GM23338 (cell line): Measurements from ENCODE around the gene OR12D2. TPM values are rescaled to one million over a fixed set of nuclear protein-coding genes. Genes with fewer than 3 reads are reported as not detected.

Source experiments
- ATAC-seq: fragments of 200-7000 bp; cut with Tn5 transposase; 3 replicates; pipeline ENCODE4 v1.9.1; 2020
- DNase-seq: peaks from one replicate; pipeline ENCODE4 v3.0.0-alpha.2; 2015; ENCODE audit warnings: low spot score
- H2AFZ ChIP-seq: fragments of 200-600 bp; sonication (generic); 2 replicates; pipeline ENCODE4 v1.8.0; 2016; ENCODE audit warnings: antibody characterized with exemption, mild to moderate bottlenecking, moderate library complexity
- H3F3A ChIP-seq: fragments of 200-600 bp; sonication (generic); replicated peaks from 2 replicates; pipeline ENCODE4 v1.8.0; 2017; ENCODE audit warnings: antibody characterized with exemption, mixed run types, low read depth
- H3K27ac ChIP-seq: fragments of 200-600 bp; sonication (generic); 2 replicates; pipeline ENCODE4 v1.6.1; 2016; ENCODE audit warnings: low read depth
- H3K27me3 ChIP-seq: fragments of 200-600 bp; sonication (generic); 2 replicates; pipeline ENCODE4 v1.8.0; 2016; ENCODE audit warnings: mild to moderate bottlenecking, mixed run types, moderate library complexity; ENCODE audit not compliant: insufficient read depth
- H3K36me3 ChIP-seq: fragments of 200-600 bp; sonication (generic); 2 replicates; pipeline ENCODE4 v1.8.0; 2016; ENCODE audit warnings: mild to moderate bottlenecking; ENCODE audit not compliant: insufficient read depth
- H3K4me1 ChIP-seq: fragments of 200-600 bp; sonication (generic); 2 replicates; pipeline ENCODE4 v1.8.0; 2016; ENCODE audit warnings: mild to moderate bottlenecking, moderate library complexity; ENCODE audit not compliant: insufficient read depth
- H3K4me2 ChIP-seq: fragments of 200-600 bp; sonication (generic); 2 replicates; pipeline ENCODE4 v1.7.1; 2017; ENCODE audit warnings: mixed run types
- H3K4me3 ChIP-seq: fragments of 200-600 bp; sonication (generic); 2 replicates; pipeline ENCODE4 v1.6.1; 2016; ENCODE audit warnings: mixed run types
- H3K79me2 ChIP-seq: fragments of 200-600 bp; sonication (generic); replicated peaks from 2 replicates; pipeline ENCODE4 v1.8.0; 2017; ENCODE audit warnings: mild to moderate bottlenecking; ENCODE audit not compliant: insufficient read depth
- H3K9me2 ChIP-seq: fragments of 200-600 bp; sonication (generic); 2 replicates; pipeline ENCODE4 v1.8.0; 2017; ENCODE audit not compliant: insufficient read depth
- H4K20me1 ChIP-seq: fragments of 200-600 bp; sonication (generic); replicated peaks from 2 replicates; pipeline ENCODE4 v1.8.0; 2017; ENCODE audit warnings: mild to moderate bottlenecking; ENCODE audit not compliant: insufficient read depth
- H3K27ac Mint-ChIP-seq: 2 replicates; pipeline ENCODE4 v1.8.0; 2020; ENCODE audit warnings: inconsistent platforms, mild to moderate bottlenecking, moderate library complexity, mixed read lengths
- H3K27me3 Mint-ChIP-seq: 3 replicates; pipeline ENCODE4 v1.8.0; 2022; ENCODE audit warnings: low read depth, mild to moderate bottlenecking, moderate library complexity, mixed read lengths, inconsistent platforms; ENCODE audit not compliant: insufficient read depth, poor library complexity
- H3K36me3 Mint-ChIP-seq: 3 replicates; pipeline ENCODE4 v1.8.0; 2021; ENCODE audit warnings: low read depth, mild to moderate bottlenecking, inconsistent platforms, moderate library complexity, mixed read lengths
- H3K4me1 Mint-ChIP-seq: 3 replicates; pipeline ENCODE4 v1.8.0; 2020; ENCODE audit warnings: mild to moderate bottlenecking, inconsistent platforms, mixed read lengths
- H3K4me3 Mint-ChIP-seq: 3 replicates; pipeline ENCODE4 v1.8.0; 2021; ENCODE audit warnings: moderate library complexity, mild to moderate bottlenecking, inconsistent platforms, mixed read lengths
- H3K9me3 Mint-ChIP-seq: 3 replicates; pipeline ENCODE4 v1.8.0; 2020; ENCODE audit warnings: moderate library complexity, mild to moderate bottlenecking, inconsistent platforms, mixed read lengths
- CREB1 ChIP-seq: fragments of 250-450 bp; sonication (Bioruptor Pico); IDR thresholded peaks from 2 replicates; pipeline ENCODE4 v1.5.0; 2020; ENCODE audit warnings: low read depth, mild to moderate bottlenecking, moderate library complexity
- ETS1 ChIP-seq: IDR thresholded peaks from 2 replicates; pipeline ENCODE4 v1.6.1; 2016; ENCODE audit warnings: antibody characterized with exemption
- EZH2 ChIP-seq: fragments of 200-600 bp; sonication (generic); IDR thresholded peaks from one replicate; pipeline ENCODE4 v1.8.0; 2017; ENCODE audit warnings: antibody characterized with exemption, mild to moderate bottlenecking, low read depth; ENCODE audit not compliant: unreplicated experiment
- NANOG ChIP-seq: IDR thresholded peaks from 2 replicates; pipeline ENCODE4 v1.6.1; 2016; ENCODE audit warnings: antibody characterized with exemption, borderline replicate concordance
- STAT1 ChIP-seq: IDR thresholded peaks from one replicate; pipeline ENCODE4 v1.6.1; 2016; ENCODE audit warnings: antibody characterized with exemption; ENCODE audit not compliant: unreplicated experiment
- ZNF114 ChIP-seq: fragments of 250-450 bp; sonication (Bioruptor Pico); IDR thresholded peaks from 2 replicates; pipeline ENCODE4 v1.5.0; 2020; ENCODE audit warnings: mild to moderate bottlenecking, moderate library complexity
- ZNF331 ChIP-seq: fragments of 250-450 bp; sonication (Bioruptor Pico); IDR thresholded peaks from 2 replicates; pipeline ENCODE4 v1.5.0; 2020; ENCODE audit warnings: low read depth, mild to moderate bottlenecking, moderate library complexity
- ZNF462 ChIP-seq: fragments of 250-450 bp; sonication (Bioruptor Pico); IDR thresholded peaks from 2 replicates; pipeline ENCODE4 v1.5.0; 2020; ENCODE audit warnings: mild to moderate bottlenecking, moderate library complexity
- polyA plus RNA-seq: library from polyadenylated mRNA; unstranded; fragments of >200 nt; fragmentation: Nextera tagmentation; extraction: Ambion mirVana; gene quantifications from 2 replicates; pipeline ENCODE4 v1.2.1, GENCODE V29; 2016
- total RNA-seq: library from RNA; depleted of rRNA; stranded (reverse); fragments of >200 nt; shearing (Covaris generic); gene quantifications from 2 replicates; pipeline ENCODE4 v1.2.3, GENCODE V29; 2014
- TF ChIP-seq, protein P1 (sequence below), 2 experiments: fragments of 200-600 bp in 1 of 2; sonication (generic) in 1 of 2; conservative IDR thresholded peaks; 2 replicates each; pipeline versions ENCODE4 v1.5.1 to v1.6.1; 2016 to 2017; ENCODE audit warnings: antibody characterized with exemption in 2 of 2, low read depth in 2 of 2, mild to moderate bottlenecking in 2 of 2, moderate library complexity in 1 of 2

OR12D2 gene
- total and polyA plus RNA-seq, 2 experiments from 2014 or later, result not detected

DNA sequence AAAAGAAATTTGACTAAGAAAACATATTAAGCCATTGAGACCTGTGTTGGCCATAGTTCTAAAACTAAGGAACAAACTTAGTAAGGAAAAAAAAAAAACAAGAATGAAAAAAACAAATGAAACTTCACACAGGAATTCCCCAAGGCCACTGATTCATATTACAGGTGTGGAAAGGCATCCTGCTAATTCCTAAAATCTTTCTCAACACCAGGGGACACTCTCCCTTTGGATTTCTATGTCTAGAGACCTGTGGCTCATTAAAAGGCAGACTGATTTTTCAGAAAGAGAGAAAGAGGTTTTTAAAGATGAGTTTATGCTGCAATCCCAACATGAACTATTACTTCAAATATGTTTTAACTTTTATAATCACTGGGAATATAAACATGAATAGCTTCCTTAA lies 19.2 kb downstream of the OR12D2 start, which contains the start of gene OR12D1:
Gene OR12D1, plus strand, starts transcription at position 341 of the 400 bp plus-strand sequence.
- H3K4me3 ChIP-seq, result no peak within 1 kb of the TSS
- H4K20me1 ChIP-seq, result no peaks in the 10 kb centered on the region
- peaks cover 6% of the 10 kb centered on the region; the same call in 1 of the 2 replicates for H3K9me2 ChIP-seq
- H3K4me2 ChIP-seq, result no peak within 1 kb of the TSS
- Mint-ChIP-seq H3K27ac (no peak within 1 kb of the TSS), H3K9me3 (no peaks in the 10 kb centered on the region; the same call in 2 of the 3 replicates), H3K4me1 (0 out of 3 replicates have a peak, but pooled peaks cover 2% of the 10 kb centered on the region), H3K4me3 (no peak within 1 kb of the TSS), H3K36me3 (no peaks in the 10 kb centered on the region), H3K27me3 (no peaks in the 10 kb centered on the region)
- no peaks in the 10 kb centered on the region for H3K79me2 ChIP-seq
- TF ChIP-seq ZNF331, result no peak
- TF ChIP-seq, protein P1, sequence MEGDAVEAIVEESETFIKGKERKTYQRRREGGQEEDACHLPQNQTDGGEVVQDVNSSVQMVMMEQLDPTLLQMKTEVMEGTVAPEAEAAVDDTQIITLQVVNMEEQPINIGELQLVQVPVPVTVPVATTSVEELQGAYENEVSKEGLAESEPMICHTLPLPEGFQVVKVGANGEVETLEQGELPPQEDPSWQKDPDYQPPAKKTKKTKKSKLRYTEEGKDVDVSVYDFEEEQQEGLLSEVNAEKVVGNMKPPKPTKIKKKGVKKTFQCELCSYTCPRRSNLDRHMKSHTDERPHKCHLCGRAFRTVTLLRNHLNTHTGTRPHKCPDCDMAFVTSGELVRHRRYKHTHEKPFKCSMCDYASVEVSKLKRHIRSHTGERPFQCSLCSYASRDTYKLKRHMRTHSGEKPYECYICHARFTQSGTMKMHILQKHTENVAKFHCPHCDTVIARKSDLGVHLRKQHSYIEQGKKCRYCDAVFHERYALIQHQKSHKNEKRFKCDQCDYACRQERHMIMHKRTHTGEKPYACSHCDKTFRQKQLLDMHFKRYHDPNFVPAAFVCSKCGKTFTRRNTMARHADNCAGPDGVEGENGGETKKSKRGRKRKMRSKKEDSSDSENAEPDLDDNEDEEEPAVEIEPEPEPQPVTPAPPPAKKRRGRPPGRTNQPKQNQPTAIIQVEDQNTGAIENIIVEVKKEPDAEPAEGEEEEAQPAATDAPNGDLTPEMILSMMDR (conservative IDR thresholded peaks at IDR 0.05; ENCODE audit: low read depth in 2 of 2), result peak; percentile 64 to 67
- no peaks in the 10 kb centered on the region for H3K27me3 ChIP-seq
- H3K27ac ChIP-seq, result no peak within 1 kb of the TSS
- DNase-seq (peak; percentile 59), ATAC-seq (peak; percentile 53)
- no peaks in the 10 kb centered on the region for H3K36me3 ChIP-seq
- no peaks in the 10 kb centered on the region for H3K4me1 ChIP-seq
- H2AFZ ChIP-seq, result no peak within 1 kb of the TSS
- H3F3A ChIP-seq, result no peaks in the 10 kb centered on the region

GRCh38 chr6:29419516-29419915 lies 24.1 kb downstream of the OR12D2 start:
- Mint-ChIP-seq H3K27ac (no peak overlapping the region), H3K4me1 (peaks cover 10% of the 10 kb centered on the region; the same call in 2 of the 3 replicates), H3K27me3 (peaks cover 2% of the 10 kb centered on the region), H3K36me3 (no peaks in the 10 kb centered on the region), H3K4me3 (no peak overlapping the region), H3K9me3 (no peaks in the 10 kb centered on the region)
- no peak overlapping the region for H3K4me3 ChIP-seq
- H3K27ac ChIP-seq, result no peak overlapping the region
- H4K20me1 ChIP-seq, result no peaks in the 10 kb centered on the region
- H3F3A ChIP-seq, result no peaks in the 10 kb centered on the region
- no peaks in the 10 kb centered on the region for H3K9me2 ChIP-seq
- H3K79me2 ChIP-seq, result no peaks in the 10 kb centered on the region
- no peaks in the 10 kb centered on the region for H3K27me3 ChIP-seq
- peaks cover 3% of the 10 kb centered on the region; the same call in 1 of the 2 replicates for H3K4me1 ChIP-seq
- ATAC-seq (no peak), DNase-seq (no peak)
- TF ChIP-seq ZNF462 (CRISPR knock-in tag) (no peak), NANOG (no peak), ETS1 (no peak), EZH2 (no peak), ZNF331 (no peak), ZNF114 (CRISPR knock-in tag) (no peak), STAT1 (no peak), CREB1 (CRISPR knock-in tag) (no peak)
- no peak overlapping the region for H2AFZ ChIP-seq
- H3K36me3 ChIP-seq, result no peaks in the 10 kb centered on the region
- no peak overlapping the region for H3K4me2 ChIP-seq
